ENCODE results near the gene SLC4A3.

GRCh38 chr2:219615036-219615435, 12.4 kb upstream of the SLC4A3 start:
- TF ChIP-seq CTCF (IDR thresholded peaks at IDR 0.05) (no peak), POLR2A (IDR thresholded peaks at IDR 0.05) (no peak)

All from uterus (tissue), 2 donors.